GM21723 (cell line): ENCODE measurements around the gene PCIF1.
"Not testable (repeated sequence)": the region's sequence is repeated elsewhere in the genome, so short reads cannot be mapped to it uniquely, and the experiment has no call there.

Experiments
- ATAC-seq: cut with Tn5 transposase; IDR thresholded peaks from one replicate; pipeline ENCODE4 v1.9.1; 2021; ENCODE audit warnings: mild to moderate bottlenecking, moderate library complexity; ENCODE audit not compliant: unreplicated experiment

PCIF1 gene

GRCh38 chr20:45921337-45922189 is 12.9 kb upstream of the PCIF1 start:
- ATAC-seq = no peak

GRCh38 chr20:45924391-45925261 is 9.9 kb upstream of the PCIF1 start:
- no peak for ATAC-seq

- ATAC-seq = no peak
Measured at GRCh38 chr20:45925821-45926506, 8.5 kb upstream of the PCIF1 start.

GRCh38 chr20:45926731-45927070 is 7.8 kb upstream of the PCIF1 start:
- no peak for ATAC-seq

GRCh38 chr20:45927071-45927878 is 7.2 kb upstream of the PCIF1 start:
- no peak for ATAC-seq

- not testable (repeated sequence) for ATAC-seq
Measured at GRCh38 chr20:45931680-45932079, 2.8 kb upstream of the PCIF1 start.

GRCh38 chr20:45933266-45934045 is 1.0 kb upstream of the PCIF1 start:
- peak; percentile 40 for ATAC-seq

GRCh38 chr20:45934046-45934585 is 367 bp upstream of the PCIF1 start:
- peak; percentile 32 for ATAC-seq

GRCh38 chr20:45935416-45936046 is 1.0 kb downstream of the PCIF1 start:
- peak; percentile 22 for ATAC-seq

GRCh38 chr20:45937765-45938164 is 3.3 kb downstream of the PCIF1 start:
- no peak for ATAC-seq

GRCh38 chr20:45938727-45939438 is 4.4 kb downstream of the PCIF1 start:
- no peak for ATAC-seq

- no peak for ATAC-seq
Measured at GRCh38 chr20:45940053-45940452, 5.6 kb downstream of the PCIF1 start.

- ATAC-seq = no peak
Measured at GRCh38 chr20:45940469-45940868, 6.0 kb downstream of the PCIF1 start.

GRCh38 chr20:45943613-45944012 is 9.1 kb downstream of the PCIF1 start:
- ATAC-seq = no peak

GRCh38 chr20:45944151-45944964 is 9.9 kb downstream of the PCIF1 start:
- ATAC-seq = no peak

GRCh38 chr20:45944965-45945677 is 10.6 kb downstream of the PCIF1 start:
- ATAC-seq = no peak

- no peak for ATAC-seq
Measured at GRCh38 chr20:45945678-45946148, 11.2 kb downstream of the PCIF1 start.
